ENCODE data around the gene ARHGAP22.
"Not testable (repeated sequence)": the region's sequence is repeated elsewhere in the genome, so short reads cannot be mapped to it uniquely, and the experiment has no call there.

The ARHGAP22 gene

GRCh38 chr10:48445932-48446331 is 158.9 kb downstream of the ARHGAP22 start:
- no peak for DNase-seq

- DNase-seq = no peak
These were observed 159.7 kb downstream of the ARHGAP22 start for GRCh38 chr10:48444861-48445841.

GRCh38 chr10:48444266-48444665 is 160.6 kb downstream of the ARHGAP22 start:
- no peak for DNase-seq

- no peak for DNase-seq
These were observed 162.1 kb downstream of the ARHGAP22 start for GRCh38 chr10:48442809-48443177.

GRCh38 chr10:48442090-48442808 is 162.6 kb downstream of the ARHGAP22 start:
- DNase-seq = no peak

GRCh38 chr10:48440771-48441170 is 164.1 kb downstream of the ARHGAP22 start:
- no peak for DNase-seq

- no peak for DNase-seq
These were observed 165.3 kb downstream of the ARHGAP22 start for GRCh38 chr10:48439581-48440041.

- DNase-seq = no peak
These were observed 165.8 kb downstream of the ARHGAP22 start for GRCh38 chr10:48439031-48439430.

GRCh38 chr10:48437546-48437945 is 167.3 kb downstream of the ARHGAP22 start:
- no peak for DNase-seq

GRCh38 chr10:48431871-48432270 is 173.0 kb downstream of the ARHGAP22 start:
- DNase-seq = no peak

- no peak for DNase-seq
These were observed 174.4 kb downstream of the ARHGAP22 start for GRCh38 chr10:48430402-48430993.

GRCh38 chr10:48429309-48429708 is 175.6 kb downstream of the ARHGAP22 start:
- no peak for DNase-seq

GRCh38 chr10:48428896-48429295 is 176.0 kb downstream of the ARHGAP22 start:
- DNase-seq = no peak

GRCh38 chr10:48423884-48424283 is 181.0 kb downstream of the ARHGAP22 start:
- no peak for DNase-seq

GRCh38 chr10:48421862-48422261 is 183.0 kb downstream of the ARHGAP22 start:
- DNase-seq = not testable (repeated sequence)

- no peak for DNase-seq
These were observed 185.2 kb downstream of the ARHGAP22 start for GRCh38 chr10:48419714-48420113.

GRCh38 chr10:48418189-48418788 is 186.6 kb downstream of the ARHGAP22 start:
- no peak for DNase-seq

GRCh38 chr10:48417374-48417773 is 187.5 kb downstream of the ARHGAP22 start:
- no peak for DNase-seq

- DNase-seq = no peak
These were observed 188.2 kb downstream of the ARHGAP22 start for GRCh38 chr10:48416584-48417232.

- DNase-seq = no peak
These were observed 190.1 kb downstream of the ARHGAP22 start for GRCh38 chr10:48414778-48415177.

- DNase-seq = no peak
These were observed 190.7 kb downstream of the ARHGAP22 start for GRCh38 chr10:48414160-48414559.

GRCh38 chr10:48412933-48413332 is 191.9 kb downstream of the ARHGAP22 start:
- no peak for DNase-seq

Data from NCI-H2081 treated with DMSO at 0.1 percent for 48 hours (cell line).